Aorta (tissue), 5 donors: Measurements from ENCODE around the gene CALB2. TPM values are rescaled to one million over a fixed set of nuclear protein-coding genes. Genes with fewer than 3 reads are reported as not detected.

Experiments used
- ATAC-seq: fragments of 200-7000 bp; cut with Tn5 transposase; one replicate; pipeline ENCODE4 v1.9.1; 2022; ENCODE audit warnings: moderate library complexity; ENCODE audit not compliant: low FRiP score
- DNase-seq, 2 donors: peaks; one replicate each; pipeline ENCODE4 v3.0.0-alpha.2; 2020
- H3K27ac ChIP-seq, 2 donors: one replicate each; pipeline ENCODE4 v1.5.1; 2013; ENCODE audit warnings: low read length in 2 of 2, mild to moderate bottlenecking in 2 of 2, moderate library complexity in 2 of 2, control low read depth in 1 of 2, inconsistent platforms in 1 of 2, low read depth in 1 of 2
- H3K27me3 ChIP-seq, 2 donors: one replicate each; pipeline ENCODE4 v1.6.1; 2013; ENCODE audit warnings: control low read depth in 1 of 2, low read length in 1 of 2, mild to moderate bottlenecking in 1 of 2, moderate library complexity in 1 of 2; ENCODE audit not compliant: insufficient read depth in 2 of 2, control insufficient read depth in 1 of 2
- H3K36me3 ChIP-seq, 2 donors: one replicate each; pipeline ENCODE4 v1.6.1; 2013; ENCODE audit warnings: control low read depth in 1 of 2, low read length in 1 of 2, mild to moderate bottlenecking in 1 of 2; ENCODE audit not compliant: insufficient read depth in 2 of 2, control insufficient read depth in 1 of 2
- H3K4me1 ChIP-seq, 2 donors: one replicate each; pipeline ENCODE4 v1.6.1; 2013; ENCODE audit warnings: low read length in 2 of 2, control low read depth in 1 of 2, mild to moderate bottlenecking in 1 of 2, moderate library complexity in 1 of 2; ENCODE audit not compliant: insufficient read depth in 2 of 2, control insufficient read depth in 1 of 2
- H3K4me3 ChIP-seq, 2 donors: one replicate each; pipeline ENCODE4 v1.5.1; 2013; ENCODE audit warnings: low read length in 2 of 2, control low read depth in 1 of 2, mild to moderate bottlenecking in 1 of 2
- H3K9me3 ChIP-seq: one replicate; pipeline ENCODE4 v1.6.1; 2013; ENCODE audit warnings: mild to moderate bottlenecking, low read length; ENCODE audit not compliant: control insufficient read depth
- WGBS, 2 donors: extraction: QIAGEN DNeasy Blood & Tissue Kit; methylation state at CpG; one replicate each; pipeline ENCODE4 v1.1.7; 2013; 5-methylcytosine and 5-hydroxymethylcytosine counted together
- intact Hi-C, 2 donors: fragments of 100-400 bp; cut with DNase I; formaldehyde crosslinking; loops; one replicate each; pipeline versions ENCODE4 v1.14.2 to v1.15.0; 2022
- polyA plus RNA-seq, 2 donors: library from polyadenylated mRNA; stranded (reverse); fragments of 200-250 nt; gene quantifications; one replicate each; pipeline ENCODE4 v1.2.3, GENCODE V29; 2013
- total RNA-seq, 2 donors: library from RNA; stranded (reverse); fragmentation: NEBNext Ultra II Directional; extraction: Animal tissue kit (Norgen Biotek cat#: 25700); gene quantifications; one replicate each; pipeline ENCODE4 v1.2.1, GENCODE V29; 2021
- donor health status: healthy with polysubstance abuse.
- donor health status: Bipolar disorder and iron deficiency.
- donor health status: DM: no; HTN: no; CAD: no.
- donor health status: DM: no; HTN: no; CAD: no.
- donor health status: DM: yes; HTN: yes; CAD: no.

Gene CALB2
- total and polyA plus RNA-seq, 4 donors, result 0.84 to 1.1 TPM; not detected in 2

DNA sequence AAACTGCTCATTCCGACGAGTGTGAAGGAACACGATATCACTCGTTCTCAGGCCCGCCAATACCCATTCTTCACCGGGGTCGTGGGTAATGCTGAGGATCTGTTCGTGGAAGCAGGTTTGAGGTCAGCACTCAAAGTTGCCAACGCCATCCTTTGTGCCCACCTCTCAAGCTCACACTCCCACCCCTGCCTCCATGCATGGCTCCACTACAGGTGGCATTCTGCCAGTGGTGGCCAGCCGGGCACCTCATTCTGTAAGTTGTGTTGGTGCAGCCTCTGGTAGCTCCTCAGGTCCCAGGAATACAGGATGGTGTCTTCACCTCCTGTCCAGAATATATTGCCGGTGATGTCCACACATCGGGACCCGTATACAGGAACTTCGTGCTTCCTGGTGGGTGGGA lies 72.7 kb downstream of the CALB2 start:
- intact Hi-C loops, result no loop called here
- 86 to 87% methylated on average over 14 of the region's 14 CpGs for WGBS, 2 donors
- no peak for ATAC-seq

DNA sequence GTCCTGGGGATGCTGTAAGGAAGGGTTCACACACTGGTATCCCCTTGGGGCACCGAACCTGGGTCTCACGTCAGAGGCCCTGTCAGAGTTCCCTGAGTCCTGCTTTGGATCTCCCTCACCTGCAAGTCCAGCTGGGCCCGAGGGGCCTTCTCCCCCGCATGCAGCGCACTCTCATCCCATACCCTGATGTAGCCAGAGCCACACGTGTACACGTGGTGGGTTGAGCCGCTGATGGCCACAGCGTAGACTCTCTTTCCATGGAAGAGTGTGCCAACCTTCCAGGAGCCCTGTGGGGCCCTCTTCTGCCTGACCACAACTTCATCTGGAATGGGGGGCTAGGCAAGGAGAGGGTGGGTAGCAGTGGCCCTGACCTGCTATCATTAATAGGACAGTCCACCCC lies 73.5 kb downstream of the CALB2 start:
- DNase-seq (no peak), ATAC-seq (no peak)
- Histone ChIP-seq H3K4me1 (no peaks in the 10 kb centered on the region), H3K36me3 (no peaks in the 10 kb centered on the region), H3K27ac (no peak overlapping the region), H3K9me3 (peaks cover 2% of the 10 kb centered on the region), H3K4me3 (no peak overlapping the region), H3K27me3 (peaks cover 0 to 1% of the 10 kb centered on the region in 2 donors)
- intact Hi-C loops, result no loop called here
- 91 to 96% methylated on average over 9 of the region's 9 CpGs for WGBS, 2 donors

More for the DNA sequence above, 72.7 kb downstream of the CALB2 start:
- Histone ChIP-seq H3K27ac (no peak overlapping the region), H3K4me1 (no peaks in the 10 kb centered on the region), H3K36me3 (no peaks in the 10 kb centered on the region), H3K9me3 (peaks cover 2% of the 10 kb centered on the region), H3K4me3 (no peak overlapping the region), H3K27me3 (peaks cover 0 to 1% of the 10 kb centered on the region in 2 donors)
- DNase-seq, result no peak

- H3K27me3 ChIP-seq, result peaks cover 0 to 1% of the 10 kb centered on the region in 2 donors
- DNase-seq (peak in 1 of 2 donors; percentile 33), ATAC-seq (no peak)
- H3K36me3 ChIP-seq, result no peaks in the 10 kb centered on the region
- H3K4me3 ChIP-seq, result no peak overlapping the region
- H3K9me3 ChIP-seq, result no peaks in the 10 kb centered on the region
- no peaks in the 10 kb centered on the region for H3K4me1 ChIP-seq
- 66 to 73% methylated on average over 6 of the region's 6 CpGs for WGBS, 2 donors
- H3K27ac ChIP-seq, result no peak overlapping the region
- intact Hi-C loops, result no loop called here
Measured at GRCh38 chr16:71432906-71433305, 74.4 kb downstream of the CALB2 start.

DNA sequence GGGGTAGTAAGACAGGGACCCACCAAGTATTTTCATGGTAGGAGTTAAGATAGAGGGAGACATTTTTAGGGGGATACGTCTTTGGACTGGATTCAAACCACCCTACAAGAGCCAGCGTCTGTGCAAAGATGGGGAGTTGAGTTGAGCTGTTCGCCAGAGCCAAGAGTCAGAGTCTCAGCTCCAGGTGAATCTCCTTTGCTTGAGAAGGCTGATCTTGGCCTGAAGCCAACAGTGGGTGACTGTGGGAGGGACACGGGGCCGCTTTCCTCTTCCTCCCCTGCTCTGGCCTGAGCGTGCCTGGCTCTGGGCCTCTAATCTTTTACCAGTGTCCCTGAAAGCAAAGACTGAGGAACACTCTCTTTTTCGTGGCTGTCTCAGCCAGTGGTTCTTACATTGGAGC lies 78.0 kb downstream of the CALB2 start:
- no peak overlapping the region for H3K4me3 ChIP-seq
- intact Hi-C loops, result no loop called here
- no peaks in the 10 kb centered on the region for H3K4me1 ChIP-seq
- DNase-seq (no peak), ATAC-seq (no peak)
- H3K36me3 ChIP-seq, result no peaks in the 10 kb centered on the region
- 75 to 80% methylated on average over 7 of the region's 7 CpGs for WGBS, 2 donors
- H3K27ac ChIP-seq, result no peak overlapping the region
- H3K9me3 ChIP-seq, result no peaks in the 10 kb centered on the region
- no peaks in the 10 kb centered on the region for H3K27me3 ChIP-seq

DNA sequence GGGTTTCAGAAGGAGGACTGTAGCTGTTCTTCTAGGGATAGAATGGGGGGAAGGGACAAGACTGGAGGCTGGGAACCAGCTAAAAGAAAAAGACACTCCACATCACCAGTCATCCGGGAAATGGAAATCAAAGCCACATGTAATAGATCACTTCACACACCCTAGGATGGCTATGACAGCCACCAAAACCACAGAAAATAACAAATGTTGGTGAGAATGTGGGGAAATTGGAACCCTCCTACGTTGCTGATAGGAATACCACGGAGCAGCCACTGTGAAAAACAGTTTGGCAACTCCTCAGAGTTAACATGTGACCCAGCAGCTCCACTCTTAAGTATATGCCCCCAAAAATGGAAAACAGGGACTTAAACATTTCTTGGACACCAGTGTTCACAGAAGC lies 81.0 kb downstream of the CALB2 start:
- Histone ChIP-seq H3K27me3 (no peaks in the 10 kb centered on the region), H3K36me3 (no peaks in the 10 kb centered on the region), H3K4me1 (no peaks in the 10 kb centered on the region), H3K4me3 (no peak overlapping the region), H3K9me3 (peaks cover 5% of the 10 kb centered on the region), H3K27ac (no peak overlapping the region)
- intact Hi-C loops, result no loop called here
- 20 to 43% methylated on average over 3 of the region's 3 CpGs for WGBS, 2 donors
- ATAC-seq (no peak), DNase-seq (no peak)

Other genes with a start within 250 kb of the CALB2 start
- 1 to 10 TPM; 4.2 to 4.8 TPM for gene HYDIN, start 128.0 kb upstream of the CALB2 start, total RNA-seq
- under 1 TPM in 1 of 2 donors, not detected in 1; 0.38 TPM for gene HYDIN, start 128.0 kb upstream of the CALB2 start, polyA plus RNA-seq
- gene CMTR2, start 69.3 kb upstream of the CALB2 start, total RNA-seq, result 10 to 100 TPM; 12.2 to 14.9 TPM
- gene CMTR2, start 69.3 kb upstream of the CALB2 start, polyA plus RNA-seq, result 1 to 10 TPM; 6.8 to 9.7 TPM
- not detected for gene TLE7, start 83.3 kb downstream of the CALB2 start, total RNA-seq
- gene TLE7, start 83.3 kb downstream of the CALB2 start, polyA plus RNA-seq, result not detected
- 10 to 100 TPM; 10.0 to 11.7 TPM for gene ZNF23, start 103.5 kb downstream of the CALB2 start, total RNA-seq
- 10 to 100 TPM; 11.8 to 13.8 TPM for gene ZNF23, start 103.5 kb downstream of the CALB2 start, polyA plus RNA-seq
- 1 to 10 TPM; 3.3 to 9.2 TPM for gene ZNF19, start 130.6 kb downstream of the CALB2 start, total RNA-seq
- 1 to 10 TPM; 2.7 to 2.9 TPM for gene ZNF19, start 130.6 kb downstream of the CALB2 start, polyA plus RNA-seq
- not detected for gene CHST4, start 167.7 kb downstream of the CALB2 start, total RNA-seq
- gene CHST4, start 167.7 kb downstream of the CALB2 start, polyA plus RNA-seq, result under 1 TPM in 1 of 2 donors, not detected in 1; 0.88 TPM
- gene TAT, start 218.4 kb downstream of the CALB2 start, total RNA-seq, result not detected
- not detected for gene TAT, start 218.4 kb downstream of the CALB2 start, polyA plus RNA-seq